Measurements from ENCODE around the gene ENTPD1.
A peak's percentile ranks its signal among the peaks of the same experiment; 100 is the strongest.

Gene ENTPD1

GRCh38 chr10:95876756-95877155 lies 120.8 kb downstream of the ENTPD1 start:
- Histone ChIP-seq H3K9me3 (ENCODE audit: insufficient read depth, low read length) (no peaks in the 10 kb centered on the region), H3K9ac (ENCODE audit: low read length) (no peak overlapping the region), H3K4me2 (ENCODE audit: low read length) (no peak overlapping the region), H3K4me3 (ENCODE audit: low read length) (no peak overlapping the region), H3K27me3 (ENCODE audit: low read depth, low read length) (no peaks in the 10 kb centered on the region), H3K36me3 (replicated peaks; ENCODE audit: low read depth, low read length) (peaks cover 20% of the 10 kb centered on the region), H3K27ac (ENCODE audit: low read length) (no peak overlapping the region), H2AFZ (ENCODE audit: low read depth, low read length) (no peak overlapping the region), H3K79me2 (ENCODE audit: low read length) (no peaks in the 10 kb centered on the region), H4K20me1 (ENCODE audit: insufficient read depth, low read length) (no peaks in the 10 kb centered on the region), H3K4me1 (ENCODE audit: low read length) (peaks cover 26% of the 10 kb centered on the region)
- TF ChIP-seq EZH2phosphoT487 (IDR thresholded peaks at IDR 0.05; ENCODE audit: low read depth) (no peak), CTCF (IDR thresholded peaks at IDR 0.05; ENCODE audit: low read depth, low read length) (no peak)

GRCh38 chr10:95877881-95878280 lies 121.9 kb downstream of the ENTPD1 start:
- Histone ChIP-seq H3K4me1 (ENCODE audit: low read length) (peaks cover 26% of the 10 kb centered on the region), H2AFZ (ENCODE audit: low read depth, low read length) (no peak overlapping the region), H3K9ac (ENCODE audit: low read length) (no peak overlapping the region), H3K27me3 (ENCODE audit: low read depth, low read length) (no peaks in the 10 kb centered on the region), H3K4me2 (ENCODE audit: low read length) (peak overlapping the region; percentile 52), H3K36me3 (replicated peaks; ENCODE audit: low read depth, low read length) (peaks cover 14% of the 10 kb centered on the region), H3K4me3 (ENCODE audit: low read length) (no peak overlapping the region), H3K9me3 (ENCODE audit: insufficient read depth, low read length) (no peaks in the 10 kb centered on the region), H4K20me1 (ENCODE audit: insufficient read depth, low read length) (no peaks in the 10 kb centered on the region), H3K79me2 (ENCODE audit: low read length) (no peaks in the 10 kb centered on the region), H3K27ac (ENCODE audit: low read length) (peak overlapping the region; percentile 24)
- TF ChIP-seq EZH2phosphoT487 (IDR thresholded peaks at IDR 0.05; ENCODE audit: low read depth) (no peak), CTCF (IDR thresholded peaks at IDR 0.05; ENCODE audit: low read depth, low read length) (no peak)

GRCh38 chr10:95880704-95881103 lies 124.7 kb downstream of the ENTPD1 start:
- Histone ChIP-seq H4K20me1 (ENCODE audit: insufficient read depth, low read length) (no peaks in the 10 kb centered on the region), H3K27ac (ENCODE audit: low read length) (no peak overlapping the region), H3K4me2 (ENCODE audit: low read length) (peak overlapping the region; percentile 23; the same call in 1 of the 2 replicates), H3K79me2 (ENCODE audit: low read length) (no peaks in the 10 kb centered on the region), H3K9ac (ENCODE audit: low read length) (no peak overlapping the region), H2AFZ (ENCODE audit: low read depth, low read length) (no peak overlapping the region), H3K4me1 (ENCODE audit: low read length) (peaks cover 36% of the 10 kb centered on the region), H3K4me3 (ENCODE audit: low read length) (no peak overlapping the region), H3K36me3 (replicated peaks; ENCODE audit: low read depth, low read length) (peaks cover 7% of the 10 kb centered on the region), H3K9me3 (ENCODE audit: insufficient read depth, low read length) (no peaks in the 10 kb centered on the region), H3K27me3 (ENCODE audit: low read depth, low read length) (no peaks in the 10 kb centered on the region)
- TF ChIP-seq CTCF (IDR thresholded peaks at IDR 0.05; ENCODE audit: low read depth, low read length) (no peak), EZH2phosphoT487 (IDR thresholded peaks at IDR 0.05; ENCODE audit: low read depth) (no peak)

GRCh38 chr10:95881316-95881715 lies 125.4 kb downstream of the ENTPD1 start:
- no peak overlapping the region for H3K27ac ChIP-seq (ENCODE audit: low read length)
- H3K4me1 ChIP-seq (ENCODE audit: low read length): peaks cover 36% of the 10 kb centered on the region
- H3K36me3 ChIP-seq (replicated peaks; ENCODE audit: low read depth, low read length): peaks cover 2% of the 10 kb centered on the region
- H3K4me2 ChIP-seq (ENCODE audit: low read length): no peak overlapping the region
- no peaks in the 10 kb centered on the region for H4K20me1 ChIP-seq (ENCODE audit: insufficient read depth, low read length)
- no peak overlapping the region for H3K9ac ChIP-seq (ENCODE audit: low read length)
- H3K9me3 ChIP-seq (ENCODE audit: insufficient read depth, low read length): no peaks in the 10 kb centered on the region
- H3K79me2 ChIP-seq (ENCODE audit: low read length): no peaks in the 10 kb centered on the region
- no peak overlapping the region for H3K4me3 ChIP-seq (ENCODE audit: low read length)
- H3K27me3 ChIP-seq (ENCODE audit: low read depth, low read length): no peaks in the 10 kb centered on the region
- TF ChIP-seq EZH2phosphoT487 (IDR thresholded peaks at IDR 0.05; ENCODE audit: low read depth): no peak
- TF ChIP-seq CTCF (IDR thresholded peaks at IDR 0.05; ENCODE audit: low read depth, low read length): no peak
- H2AFZ ChIP-seq (ENCODE audit: low read depth, low read length): no peak overlapping the region
